ENCODE results near the gene ZC3HAV1. TPM values are rescaled to one million over a fixed set of nuclear protein-coding genes. Genes with fewer than 3 reads are reported as not detected.
"Not testable (repeated sequence)": the region's sequence is repeated elsewhere in the genome, so short reads cannot be mapped to it uniquely, and the experiment has no call there.

ZC3HAV1 gene
- polyA plus RNA-seq, 1 of the 3 experiments (the other 2 are of a cell fraction): 11.2 TPM

- TF ChIP-seq, protein P1, sequence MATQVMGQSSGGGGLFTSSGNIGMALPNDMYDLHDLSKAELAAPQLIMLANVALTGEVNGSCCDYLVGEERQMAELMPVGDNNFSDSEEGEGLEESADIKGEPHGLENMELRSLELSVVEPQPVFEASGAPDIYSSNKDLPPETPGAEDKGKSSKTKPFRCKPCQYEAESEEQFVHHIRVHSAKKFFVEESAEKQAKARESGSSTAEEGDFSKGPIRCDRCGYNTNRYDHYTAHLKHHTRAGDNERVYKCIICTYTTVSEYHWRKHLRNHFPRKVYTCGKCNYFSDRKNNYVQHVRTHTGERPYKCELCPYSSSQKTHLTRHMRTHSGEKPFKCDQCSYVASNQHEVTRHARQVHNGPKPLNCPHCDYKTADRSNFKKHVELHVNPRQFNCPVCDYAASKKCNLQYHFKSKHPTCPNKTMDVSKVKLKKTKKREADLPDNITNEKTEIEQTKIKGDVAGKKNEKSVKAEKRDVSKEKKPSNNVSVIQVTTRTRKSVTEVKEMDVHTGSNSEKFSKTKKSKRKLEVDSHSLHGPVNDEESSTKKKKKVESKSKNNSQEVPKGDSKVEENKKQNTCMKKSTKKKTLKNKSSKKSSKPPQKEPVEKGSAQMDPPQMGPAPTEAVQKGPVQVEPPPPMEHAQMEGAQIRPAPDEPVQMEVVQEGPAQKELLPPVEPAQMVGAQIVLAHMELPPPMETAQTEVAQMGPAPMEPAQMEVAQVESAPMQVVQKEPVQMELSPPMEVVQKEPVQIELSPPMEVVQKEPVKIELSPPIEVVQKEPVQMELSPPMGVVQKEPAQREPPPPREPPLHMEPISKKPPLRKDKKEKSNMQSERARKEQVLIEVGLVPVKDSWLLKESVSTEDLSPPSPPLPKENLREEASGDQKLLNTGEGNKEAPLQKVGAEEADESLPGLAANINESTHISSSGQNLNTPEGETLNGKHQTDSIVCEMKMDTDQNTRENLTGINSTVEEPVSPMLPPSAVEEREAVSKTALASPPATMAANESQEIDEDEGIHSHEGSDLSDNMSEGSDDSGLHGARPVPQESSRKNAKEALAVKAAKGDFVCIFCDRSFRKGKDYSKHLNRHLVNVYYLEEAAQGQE (IDR thresholded peaks at IDR 0.05; ENCODE audit: low read depth, low read length): no peak
- TF ChIP-seq RAD21 (IDR thresholded peaks at IDR 0.05; ENCODE audit: low read length) (no peak), TAF1 (IDR thresholded peaks at IDR 0.05; ENCODE audit: borderline replicate concordance, low read depth, low read length) (no peak), TEAD4 (IDR thresholded peaks at IDR 0.05; ENCODE audit: borderline replicate concordance, insufficient read depth) (no peak), FOXJ3 (CRISPR knock-in tag; IDR thresholded peaks at IDR 0.05) (no peak), MAX (IDR thresholded peaks at IDR 0.05; ENCODE audit: low read depth) (no peak), GATA2 (CRISPR knock-in tag; IDR thresholded peaks at IDR 0.05) (no peak)
- TF ChIP-seq, protein P2, sequence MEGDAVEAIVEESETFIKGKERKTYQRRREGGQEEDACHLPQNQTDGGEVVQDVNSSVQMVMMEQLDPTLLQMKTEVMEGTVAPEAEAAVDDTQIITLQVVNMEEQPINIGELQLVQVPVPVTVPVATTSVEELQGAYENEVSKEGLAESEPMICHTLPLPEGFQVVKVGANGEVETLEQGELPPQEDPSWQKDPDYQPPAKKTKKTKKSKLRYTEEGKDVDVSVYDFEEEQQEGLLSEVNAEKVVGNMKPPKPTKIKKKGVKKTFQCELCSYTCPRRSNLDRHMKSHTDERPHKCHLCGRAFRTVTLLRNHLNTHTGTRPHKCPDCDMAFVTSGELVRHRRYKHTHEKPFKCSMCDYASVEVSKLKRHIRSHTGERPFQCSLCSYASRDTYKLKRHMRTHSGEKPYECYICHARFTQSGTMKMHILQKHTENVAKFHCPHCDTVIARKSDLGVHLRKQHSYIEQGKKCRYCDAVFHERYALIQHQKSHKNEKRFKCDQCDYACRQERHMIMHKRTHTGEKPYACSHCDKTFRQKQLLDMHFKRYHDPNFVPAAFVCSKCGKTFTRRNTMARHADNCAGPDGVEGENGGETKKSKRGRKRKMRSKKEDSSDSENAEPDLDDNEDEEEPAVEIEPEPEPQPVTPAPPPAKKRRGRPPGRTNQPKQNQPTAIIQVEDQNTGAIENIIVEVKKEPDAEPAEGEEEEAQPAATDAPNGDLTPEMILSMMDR (IDR thresholded peaks at IDR 0.05): no peak
- TF ChIP-seq, protein P3, sequence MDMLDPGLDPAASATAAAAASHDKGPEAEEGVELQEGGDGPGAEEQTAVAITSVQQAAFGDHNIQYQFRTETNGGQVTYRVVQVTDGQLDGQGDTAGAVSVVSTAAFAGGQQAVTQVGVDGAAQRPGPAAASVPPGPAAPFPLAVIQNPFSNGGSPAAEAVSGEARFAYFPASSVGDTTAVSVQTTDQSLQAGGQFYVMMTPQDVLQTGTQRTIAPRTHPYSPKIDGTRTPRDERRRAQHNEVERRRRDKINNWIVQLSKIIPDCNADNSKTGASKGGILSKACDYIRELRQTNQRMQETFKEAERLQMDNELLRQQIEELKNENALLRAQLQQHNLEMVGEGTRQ (IDR thresholded peaks at IDR 0.05; ENCODE audit: borderline replicate concordance, low read depth, low read length): no peak
Observed at GRCh38 chr7:139055674-139056073, 53.8 kb downstream of the ZC3HAV1 start (continued).

DNA sequence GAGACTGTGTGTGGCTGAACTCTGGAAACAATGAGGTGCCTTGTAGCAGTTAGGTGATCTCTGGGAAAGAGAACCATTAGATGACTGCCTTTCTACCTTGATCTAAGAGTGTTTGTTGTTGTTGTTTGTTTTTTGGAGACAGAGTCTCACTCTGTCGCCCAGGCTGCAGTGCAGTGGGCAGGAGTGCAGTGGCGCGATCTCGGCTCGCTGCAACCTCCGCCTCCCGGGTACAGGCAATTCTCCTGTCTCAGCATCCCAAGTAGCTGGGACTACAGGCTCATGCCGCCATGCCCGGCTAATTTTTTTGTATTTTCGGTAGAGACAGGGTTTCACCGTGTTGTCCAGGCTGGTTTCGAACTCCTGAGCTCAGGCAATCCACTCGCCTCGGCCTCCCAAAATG, 54.9 kb downstream of the ZC3HAV1 start:
- H3K9ac ChIP-seq; H3K4me1 ChIP-seq (ENCODE audit: control insufficient read depth in 1 of 2, insufficient read depth in 2 of 2, low read depth in 1 of 2, low read length in 1 of 2); H3K9me2 ChIP-seq; H3K4me2 ChIP-seq; H3K79me2 ChIP-seq (ENCODE audit: insufficient read depth); DNase-seq; H4K20me1 ChIP-seq (ENCODE audit: insufficient read depth); H3K4me3 ChIP-seq (ENCODE audit: low read depth in 2 of 2, low read length in 1 of 2); H3K27me3 ChIP-seq (ENCODE audit: insufficient read depth); H2AFZ ChIP-seq (ENCODE audit: low read depth); H3F3A ChIP-seq (replicated peaks; ENCODE audit: insufficient read depth); H3K9me3 ChIP-seq: not testable (repeated sequence)
- H3K27ac ChIP-seq (ENCODE audit: low read depth in 2 of 2, low read length in 1 of 2): peak overlapping the region in 1 of 2 experiments; percentile 53; a peak in 1 of 4 replicates
- ChIA-PET POLR2A (interaction anchor here (1.1 kb wide), 1 partner anchor 21 kb away, joined by 3 read pairs; no protein-coding TSS in a partner anchor), CTCF (interaction anchor here (1.2 to 6.0 kb wide), 5 partner anchors 10 to 37 kb away, joined by 3 to 36 read pairs (median 7); partner anchors contain the start of gene ZC3HAV1L)
- H3K36me3 ChIP-seq (replicated peaks in 1 of 2; ENCODE audit: control insufficient read depth in 1 of 2, insufficient read depth in 2 of 2, low read length in 1 of 2): peaks cover 19 to 25% of the 10 kb centered on the region in 2 experiments
- WGBS (ENCODE audit: low lambda C conversion rate): 99% methylated on average over 14 of the region's 14 CpGs

All from SK-N-SH (cell line).